ENCODE measurements around the gene PPP1R37. TPM values are rescaled to one million over a fixed set of nuclear protein-coding genes. Genes with fewer than 3 reads are reported as not detected.

PPP1R37 gene
- total and polyA plus RNA-seq, 4 donors, result 1.8 to 10.4 (median 9.3) TPM

DNA sequence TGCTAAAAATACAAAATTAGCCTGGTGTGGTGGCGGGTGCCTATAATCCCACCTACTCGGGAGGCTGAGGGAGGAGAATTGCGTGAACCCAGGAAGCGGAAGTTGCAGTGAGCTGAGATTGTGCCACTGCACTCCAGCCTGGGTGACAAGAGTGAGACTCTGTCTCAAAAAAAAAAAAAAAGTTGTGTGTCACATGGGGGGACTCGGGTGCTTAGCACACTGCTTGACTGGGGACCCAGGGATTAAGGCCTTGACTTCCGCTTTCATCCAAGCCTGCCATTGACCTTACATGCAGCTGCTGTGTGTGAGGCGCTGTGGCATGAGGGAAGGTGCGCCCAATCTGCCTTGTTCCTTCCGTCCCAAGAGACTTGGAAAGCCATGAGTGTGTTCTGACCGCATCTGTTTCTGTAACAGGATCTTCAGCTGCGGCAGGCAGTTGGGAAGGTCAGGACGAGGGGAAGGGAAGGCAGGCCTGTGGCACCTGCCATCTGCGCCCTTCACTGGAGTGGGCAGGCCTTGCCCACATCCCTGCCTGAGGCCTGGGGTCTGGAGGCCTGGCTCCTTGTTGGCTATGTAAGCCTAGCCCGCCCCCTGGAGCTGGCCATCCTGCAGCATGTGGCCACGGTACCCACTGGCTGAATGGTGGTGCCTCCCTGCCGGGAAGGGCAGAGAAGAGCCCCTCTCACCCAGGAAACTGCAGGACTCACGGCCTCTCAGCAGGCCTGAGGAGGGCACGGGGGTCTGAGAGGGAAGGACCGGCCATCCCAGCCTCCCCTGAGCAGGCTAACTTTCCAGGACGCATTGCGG lies 23.0 kb downstream of the PPP1R37 start:
- H3K4me3 ChIP-seq (ENCODE audit: low read depth in 1 of 3, low read length in 3 of 3), result no peak overlapping the region
- H3K27ac ChIP-seq (ENCODE audit: low read depth in 1 of 2, low read length in 2 of 2), result no peak overlapping the region
- H3K27me3 ChIP-seq (ENCODE audit: control insufficient read depth in 4 of 4, insufficient read depth in 4 of 4, low read length in 3 of 4), result no peaks in the 10 kb centered on the region
- WGBS, result 96% methylated on average over 21 of the region's 21 CpGs
- H3K4me1 ChIP-seq (ENCODE audit: control insufficient read depth in 4 of 4, insufficient read depth in 4 of 4, low read length in 3 of 4), result peaks cover 3 to 17% (median 7%) of the 10 kb centered on the region in 4 donors
- H3K9ac ChIP-seq (ENCODE audit: low read depth in 1 of 2, low read length in 2 of 2), result no peak overlapping the region
- no peaks in the 10 kb centered on the region for H3K36me3 ChIP-seq (ENCODE audit: control insufficient read depth in 4 of 4, insufficient read depth in 3 of 4, low read depth in 1 of 4, low read length in 3 of 4)
- H3K9me3 ChIP-seq (ENCODE audit: control insufficient read depth in 4 of 4, low read length in 3 of 4), result no peaks in the 10 kb centered on the region
- DNase-seq (ENCODE audit: low spot score), result no peak
- TF ChIP-seq RXRA (IDR thresholded peaks at IDR 0.05) (no peak), HNF4A (conservative IDR thresholded peaks at IDR 0.05) (no peak), HNF4G (IDR thresholded peaks at IDR 0.05) (no peak), NR2F2 (IDR thresholded peaks at IDR 0.05) (no peak), FOXA2 (IDR thresholded peaks at IDR 0.05) (no peak), TAF1 (conservative IDR thresholded peaks at IDR 0.05) (no peak), JUND (IDR thresholded peaks at IDR 0.05) (no peak), YY1 (IDR thresholded peaks at IDR 0.05) (no peak), SP1 (IDR thresholded peaks at IDR 0.05) (no peak)
- TF ChIP-seq, protein P1, sequence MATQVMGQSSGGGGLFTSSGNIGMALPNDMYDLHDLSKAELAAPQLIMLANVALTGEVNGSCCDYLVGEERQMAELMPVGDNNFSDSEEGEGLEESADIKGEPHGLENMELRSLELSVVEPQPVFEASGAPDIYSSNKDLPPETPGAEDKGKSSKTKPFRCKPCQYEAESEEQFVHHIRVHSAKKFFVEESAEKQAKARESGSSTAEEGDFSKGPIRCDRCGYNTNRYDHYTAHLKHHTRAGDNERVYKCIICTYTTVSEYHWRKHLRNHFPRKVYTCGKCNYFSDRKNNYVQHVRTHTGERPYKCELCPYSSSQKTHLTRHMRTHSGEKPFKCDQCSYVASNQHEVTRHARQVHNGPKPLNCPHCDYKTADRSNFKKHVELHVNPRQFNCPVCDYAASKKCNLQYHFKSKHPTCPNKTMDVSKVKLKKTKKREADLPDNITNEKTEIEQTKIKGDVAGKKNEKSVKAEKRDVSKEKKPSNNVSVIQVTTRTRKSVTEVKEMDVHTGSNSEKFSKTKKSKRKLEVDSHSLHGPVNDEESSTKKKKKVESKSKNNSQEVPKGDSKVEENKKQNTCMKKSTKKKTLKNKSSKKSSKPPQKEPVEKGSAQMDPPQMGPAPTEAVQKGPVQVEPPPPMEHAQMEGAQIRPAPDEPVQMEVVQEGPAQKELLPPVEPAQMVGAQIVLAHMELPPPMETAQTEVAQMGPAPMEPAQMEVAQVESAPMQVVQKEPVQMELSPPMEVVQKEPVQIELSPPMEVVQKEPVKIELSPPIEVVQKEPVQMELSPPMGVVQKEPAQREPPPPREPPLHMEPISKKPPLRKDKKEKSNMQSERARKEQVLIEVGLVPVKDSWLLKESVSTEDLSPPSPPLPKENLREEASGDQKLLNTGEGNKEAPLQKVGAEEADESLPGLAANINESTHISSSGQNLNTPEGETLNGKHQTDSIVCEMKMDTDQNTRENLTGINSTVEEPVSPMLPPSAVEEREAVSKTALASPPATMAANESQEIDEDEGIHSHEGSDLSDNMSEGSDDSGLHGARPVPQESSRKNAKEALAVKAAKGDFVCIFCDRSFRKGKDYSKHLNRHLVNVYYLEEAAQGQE (IDR thresholded peaks at IDR 0.05), result no peak
- TF ChIP-seq, protein P2, sequence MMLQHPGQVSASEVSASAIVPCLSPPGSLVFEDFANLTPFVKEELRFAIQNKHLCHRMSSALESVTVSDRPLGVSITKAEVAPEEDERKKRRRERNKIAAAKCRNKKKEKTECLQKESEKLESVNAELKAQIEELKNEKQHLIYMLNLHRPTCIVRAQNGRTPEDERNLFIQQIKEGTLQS (IDR thresholded peaks at IDR 0.05), result no peak

DNA sequence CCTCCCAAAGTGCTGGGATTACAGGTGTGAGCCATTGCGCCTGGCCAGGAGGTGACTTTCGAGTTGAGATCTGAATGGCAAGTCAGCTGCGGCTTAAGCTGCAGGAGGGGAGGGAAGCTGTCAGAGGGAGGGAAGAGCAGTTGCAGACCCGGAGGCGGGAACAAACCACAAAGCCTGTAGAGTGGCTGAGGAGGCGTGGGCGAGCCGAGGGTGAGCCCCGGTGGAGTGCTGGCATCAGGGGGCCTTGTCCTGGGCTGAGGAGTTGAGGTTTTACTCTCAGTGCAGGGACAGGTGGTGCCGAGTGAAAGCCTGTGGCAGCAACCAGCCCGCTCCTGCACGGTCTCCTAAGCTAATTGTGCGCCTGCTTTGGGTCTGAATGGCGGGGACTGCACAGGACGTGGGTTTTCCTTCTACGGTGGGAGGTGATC lies 24.2 kb downstream of the PPP1R37 start:
- Histone ChIP-seq H3K9me3 (ENCODE audit: control insufficient read depth in 4 of 4, low read length in 3 of 4) (no peaks in the 10 kb centered on the region), H3K36me3 (ENCODE audit: control insufficient read depth in 4 of 4, insufficient read depth in 3 of 4, low read depth in 1 of 4, low read length in 3 of 4) (no peaks in the 10 kb centered on the region), H3K4me3 (ENCODE audit: low read depth in 1 of 3, low read length in 3 of 3) (no peak overlapping the region), H3K27me3 (ENCODE audit: control insufficient read depth in 4 of 4, insufficient read depth in 4 of 4, low read length in 3 of 4) (no peaks in the 10 kb centered on the region), H3K4me1 (ENCODE audit: control insufficient read depth in 4 of 4, insufficient read depth in 4 of 4, low read length in 3 of 4) (peaks cover 3 to 17% (median 7%) of the 10 kb centered on the region in 4 donors), H3K9ac (ENCODE audit: low read depth in 1 of 2, low read length in 2 of 2) (no peak overlapping the region), H3K27ac (ENCODE audit: low read depth in 1 of 2, low read length in 2 of 2) (no peak overlapping the region)
- no peak for DNase-seq (ENCODE audit: low spot score)
- 72% methylated on average over 16 of the region's 16 CpGs for WGBS
- TF ChIP-seq, protein P3, sequence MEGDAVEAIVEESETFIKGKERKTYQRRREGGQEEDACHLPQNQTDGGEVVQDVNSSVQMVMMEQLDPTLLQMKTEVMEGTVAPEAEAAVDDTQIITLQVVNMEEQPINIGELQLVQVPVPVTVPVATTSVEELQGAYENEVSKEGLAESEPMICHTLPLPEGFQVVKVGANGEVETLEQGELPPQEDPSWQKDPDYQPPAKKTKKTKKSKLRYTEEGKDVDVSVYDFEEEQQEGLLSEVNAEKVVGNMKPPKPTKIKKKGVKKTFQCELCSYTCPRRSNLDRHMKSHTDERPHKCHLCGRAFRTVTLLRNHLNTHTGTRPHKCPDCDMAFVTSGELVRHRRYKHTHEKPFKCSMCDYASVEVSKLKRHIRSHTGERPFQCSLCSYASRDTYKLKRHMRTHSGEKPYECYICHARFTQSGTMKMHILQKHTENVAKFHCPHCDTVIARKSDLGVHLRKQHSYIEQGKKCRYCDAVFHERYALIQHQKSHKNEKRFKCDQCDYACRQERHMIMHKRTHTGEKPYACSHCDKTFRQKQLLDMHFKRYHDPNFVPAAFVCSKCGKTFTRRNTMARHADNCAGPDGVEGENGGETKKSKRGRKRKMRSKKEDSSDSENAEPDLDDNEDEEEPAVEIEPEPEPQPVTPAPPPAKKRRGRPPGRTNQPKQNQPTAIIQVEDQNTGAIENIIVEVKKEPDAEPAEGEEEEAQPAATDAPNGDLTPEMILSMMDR (IDR thresholded peaks at IDR 0.05; ENCODE audit: low read depth, low read length, missing input control), result no peak
- TF ChIP-seq RAD21 (IDR thresholded peaks at IDR 0.05) (no peak), YY1 (IDR thresholded peaks at IDR 0.05) (no peak), HNF4G (IDR thresholded peaks at IDR 0.05) (no peak), GABPA (IDR thresholded peaks at IDR 0.05 in 1 of 2, conservative IDR thresholded peaks at IDR 0.05 in 1 of 2) (no peak), SP1 (IDR thresholded peaks at IDR 0.05) (no peak), HNF4A (conservative IDR thresholded peaks at IDR 0.05) (no peak), EGR1 (IDR thresholded peaks at IDR 0.05; ENCODE audit: low read depth in 2 of 2) (no peak), NR2F2 (IDR thresholded peaks at IDR 0.05) (no peak), TAF1 (conservative IDR thresholded peaks at IDR 0.05) (no peak), RXRA (IDR thresholded peaks at IDR 0.05) (no peak), FOXA2 (IDR thresholded peaks at IDR 0.05) (no peak), FOXA1 (IDR thresholded peaks at IDR 0.05) (no peak)
- TF ChIP-seq, protein P4, sequence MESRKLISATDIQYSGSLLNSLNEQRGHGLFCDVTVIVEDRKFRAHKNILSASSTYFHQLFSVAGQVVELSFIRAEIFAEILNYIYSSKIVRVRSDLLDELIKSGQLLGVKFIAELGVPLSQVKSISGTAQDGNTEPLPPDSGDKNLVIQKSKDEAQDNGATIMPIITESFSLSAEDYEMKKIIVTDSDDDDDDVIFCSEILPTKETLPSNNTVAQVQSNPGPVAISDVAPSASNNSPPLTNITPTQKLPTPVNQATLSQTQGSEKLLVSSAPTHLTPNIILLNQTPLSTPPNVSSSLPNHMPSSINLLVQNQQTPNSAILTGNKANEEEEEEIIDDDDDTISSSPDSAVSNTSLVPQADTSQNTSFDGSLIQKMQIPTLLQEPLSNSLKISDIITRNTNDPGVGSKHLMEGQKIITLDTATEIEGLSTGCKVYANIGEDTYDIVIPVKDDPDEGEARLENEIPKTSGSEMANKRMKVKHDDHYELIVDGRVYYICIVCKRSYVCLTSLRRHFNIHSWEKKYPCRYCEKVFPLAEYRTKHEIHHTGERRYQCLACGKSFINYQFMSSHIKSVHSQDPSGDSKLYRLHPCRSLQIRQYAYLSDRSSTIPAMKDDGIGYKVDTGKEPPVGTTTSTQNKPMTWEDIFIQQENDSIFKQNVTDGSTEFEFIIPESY (IDR thresholded peaks at IDR 0.05), result no peak
- TF ChIP-seq, protein P5, sequence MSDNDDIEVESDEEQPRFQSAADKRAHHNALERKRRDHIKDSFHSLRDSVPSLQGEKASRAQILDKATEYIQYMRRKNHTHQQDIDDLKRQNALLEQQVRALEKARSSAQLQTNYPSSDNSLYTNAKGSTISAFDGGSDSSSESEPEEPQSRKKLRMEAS (IDR thresholded peaks at IDR 0.05), result no peak
- TF ChIP-seq, protein P1 (IDR thresholded peaks at IDR 0.05), result no peak
- TF ChIP-seq, protein P2 (IDR thresholded peaks at IDR 0.05), result no peak
